Activated CD8-positive, alpha-beta T cell treated with anti-CD3 and anti-CD28 coated beads, Interleukin-2, amount 10 ng/mL, durations not matched to agents 7 days and 5 days (primary cell): ENCODE data around the gene NCOA5. TPM values are rescaled to one million over a fixed set of nuclear protein-coding genes. Genes with fewer than 3 reads are reported as not detected.

Source experiments
- ATAC-seq: fragments of 150-1000 bp; cut with Tn5 transposase; one replicate; pipeline ENCODE4 v1.10.0; 2021; ENCODE audit warnings: moderate library complexity
- CTCF ChIA-PET: fragments of 350-600 bp; sonication (Branson Sonifier 250); formaldehyde crosslinking; loops from one replicate; lab custom pipeline; 2021; ENCODE audit warnings: antibody characterized with exemption; lab: Charles Lee
- POLR2A ChIA-PET: fragments of 350-600 bp; sonication (Branson Sonifier 250); formaldehyde crosslinking; loops from one replicate; lab custom pipeline; 2021; ENCODE audit warnings: antibody characterized with exemption; lab: Charles Lee
- DNase-seq: peaks from one replicate; pipeline ENCODE4 v3.0.0-alpha.2; 2020
- H3K27ac Mint-ChIP-seq: one replicate; pipeline ENCODE4 v1.8.0; 2021; ENCODE audit warnings: mild to moderate bottlenecking, mixed read lengths
- H3K27me3 Mint-ChIP-seq: one replicate; pipeline ENCODE4 v1.8.0; 2021; ENCODE audit warnings: low read depth, mixed read lengths
- H3K36me3 Mint-ChIP-seq: one replicate; pipeline ENCODE4 v1.8.0; 2021; ENCODE audit warnings: low read depth, mixed read lengths
- H3K4me1 Mint-ChIP-seq: one replicate; pipeline ENCODE4 v1.8.0; 2021; ENCODE audit warnings: low read depth, mixed read lengths
- H3K4me3 Mint-ChIP-seq: one replicate; pipeline ENCODE4 v1.8.0; 2021; ENCODE audit warnings: mild to moderate bottlenecking, mixed read lengths
- H3K9me3 Mint-ChIP-seq: one replicate; pipeline ENCODE4 v1.8.0; 2022; ENCODE audit warnings: mixed read lengths; ENCODE audit not compliant: insufficient read depth
- total RNA-seq, 2 experiments: library from RNA; stranded (reverse); gene quantifications; one replicate each; pipeline ENCODE4 v1.2.3, GENCODE V29; 2021

NCOA5 gene
- total RNA-seq, 2 experiments from 2014 or later, result 30.3 to 30.9 TPM

- DNase-seq (no peak), ATAC-seq (no peak)
- H3K4me3 Mint-ChIP-seq, result no peak overlapping the region
- no peaks in the 10 kb centered on the region for H3K36me3 Mint-ChIP-seq
- H3K27me3 Mint-ChIP-seq, result peaks cover 14% of the 10 kb centered on the region
- H3K4me1 Mint-ChIP-seq, result no peaks in the 10 kb centered on the region
- CTCF ChIA-PET, result interaction anchor here (0.6 to 1.5 kb wide), 5 partner anchors 9 to 106 kb away, joined by 3 to 5 read pairs (median 4); no protein-coding TSS in a partner anchor
- POLR2A ChIA-PET, result interaction anchor here (0.7 kb wide), 1 partner anchor 202 kb away, joined by 3 read pairs; no protein-coding TSS in a partner anchor
- H3K27ac Mint-ChIP-seq, result no peak overlapping the region
- H3K9me3 Mint-ChIP-seq, result no peaks in the 10 kb centered on the region
Measured at GRCh38 chr20:46128310-46129151, 38.8 kb upstream of the NCOA5 start.

- Mint-ChIP-seq H3K27me3 (peaks cover 13% of the 10 kb centered on the region), H3K36me3 (no peaks in the 10 kb centered on the region), H3K9me3 (no peaks in the 10 kb centered on the region), H3K4me3 (no peak overlapping the region), H3K27ac (no peak overlapping the region), H3K4me1 (no peaks in the 10 kb centered on the region)
- POLR2A ChIA-PET, result no interaction called here
- CTCF ChIA-PET, result interaction anchor here (1.4 to 1.5 kb wide), 2 partner anchors 48 to 105 kb away, joined by 5 read pairs; no protein-coding TSS in a partner anchor
- ATAC-seq (no peak), DNase-seq (no peak)
Measured at GRCh38 chr20:46127396-46128010, 37.7 kb upstream of the NCOA5 start.

GRCh38 chr20:46126440-46127056 lies 36.8 kb upstream of the NCOA5 start:
- no peak for ATAC-seq
- Mint-ChIP-seq H3K27ac (no peak overlapping the region), H3K27me3 (peaks cover 8% of the 10 kb centered on the region), H3K9me3 (no peaks in the 10 kb centered on the region), H3K4me3 (no peak overlapping the region), H3K4me1 (no peaks in the 10 kb centered on the region), H3K36me3 (no peaks in the 10 kb centered on the region)
- ChIA-PET POLR2A (no interaction called here), CTCF (no interaction called here)
- DNase-seq, result no peak

GRCh38 chr20:46123482-46124245 lies 33.9 kb upstream of the NCOA5 start:
- Mint-ChIP-seq H3K9me3 (no peaks in the 10 kb centered on the region), H3K27me3 (peaks cover 6% of the 10 kb centered on the region), H3K27ac (no peak overlapping the region), H3K4me3 (no peak overlapping the region), H3K36me3 (no peaks in the 10 kb centered on the region), H3K4me1 (peaks cover 5% of the 10 kb centered on the region)
- ChIA-PET CTCF (no interaction called here), POLR2A (interaction anchor here (0.7 kb wide), 1 partner anchor 307 kb away, joined by 3 read pairs; no protein-coding TSS in a partner anchor)
- no peak for DNase-seq
- no peak for ATAC-seq

- POLR2A ChIA-PET, result interaction anchor here (0.7 kb wide), 1 partner anchor 308 kb away, joined by 3 read pairs; no protein-coding TSS in a partner anchor
- no peak overlapping the region for H3K27ac Mint-ChIP-seq
- H3K9me3 Mint-ChIP-seq, result no peaks in the 10 kb centered on the region
Measured at GRCh38 chr20:46122516-46123481, 33.0 kb upstream of the NCOA5 start.

GRCh38 chr20:46122071-46122470 lies 32.3 kb upstream of the NCOA5 start:
- no peak for ATAC-seq
- POLR2A ChIA-PET, result no interaction called here
- Mint-ChIP-seq H3K36me3 (no peaks in the 10 kb centered on the region), H3K9me3 (no peaks in the 10 kb centered on the region), H3K4me3 (no peak overlapping the region), H3K4me1 (peaks cover 17% of the 10 kb centered on the region), H3K27ac (no peak overlapping the region), H3K27me3 (peaks cover 8% of the 10 kb centered on the region)
- no peak for DNase-seq
- CTCF ChIA-PET, result interaction anchor here (1.5 kb wide), 1 partner anchor 34 kb away, joined by 4 read pairs; no protein-coding TSS in a partner anchor

More at GRCh38 chr20:46122516-46123481, 33.0 kb upstream of the NCOA5 start:
- H3K27me3 Mint-ChIP-seq, result peaks cover 8% of the 10 kb centered on the region
- H3K36me3 Mint-ChIP-seq, result no peaks in the 10 kb centered on the region
- CTCF ChIA-PET, result no interaction called here
- DNase-seq, result no peak
- no peak overlapping the region for H3K4me3 Mint-ChIP-seq
- H3K4me1 Mint-ChIP-seq, result peaks cover 12% of the 10 kb centered on the region
- no peak for ATAC-seq

GRCh38 chr20:46121184-46121930 lies 31.6 kb upstream of the NCOA5 start:
- Mint-ChIP-seq H3K27me3 (peaks cover 8% of the 10 kb centered on the region), H3K9me3 (no peaks in the 10 kb centered on the region), H3K4me3 (no peak overlapping the region), H3K4me1 (peaks cover 17% of the 10 kb centered on the region), H3K27ac (no peak overlapping the region), H3K36me3 (no peaks in the 10 kb centered on the region)
- ATAC-seq (no peak), DNase-seq (no peak)
- POLR2A ChIA-PET, result no interaction called here
- CTCF ChIA-PET, result interaction anchor here (1.2 to 1.5 kb wide), 2 partner anchors 8 to 33 kb away, joined by 4 read pairs; no protein-coding TSS in a partner anchor

GRCh38 chr20:46120136-46120535 lies 30.4 kb upstream of the NCOA5 start:
- Mint-ChIP-seq H3K4me1 (peaks cover 17% of the 10 kb centered on the region), H3K36me3 (no peaks in the 10 kb centered on the region), H3K4me3 (no peak overlapping the region), H3K27me3 (peaks cover 17% of the 10 kb centered on the region), H3K27ac (no peak overlapping the region), H3K9me3 (no peaks in the 10 kb centered on the region)
- CTCF ChIA-PET, result interaction anchor here (0.7 to 2.3 kb wide), 4 partner anchors 8 to 53 kb away, joined by 3 to 10 read pairs (median 4); no protein-coding TSS in a partner anchor
- POLR2A ChIA-PET, result interaction anchor here (0.6 kb wide), 1 partner anchor 179 kb away, joined by 3 read pairs; no protein-coding TSS in a partner anchor
- ATAC-seq (no peak), DNase-seq (no peak)

- no peak overlapping the region for H3K4me3 Mint-ChIP-seq
- POLR2A ChIA-PET, result no interaction called here
- CTCF ChIA-PET, result interaction anchor here (0.7 to 2.3 kb wide), 3 partner anchors 9 to 54 kb away, joined by 3 to 10 read pairs (median 4); no protein-coding TSS in a partner anchor
- H3K4me1 Mint-ChIP-seq, result peaks cover 17% of the 10 kb centered on the region
- no peak for DNase-seq
- no peaks in the 10 kb centered on the region for H3K36me3 Mint-ChIP-seq
- no peaks in the 10 kb centered on the region for H3K9me3 Mint-ChIP-seq
- H3K27me3 Mint-ChIP-seq, result peaks cover 17% of the 10 kb centered on the region
- H3K27ac Mint-ChIP-seq, result no peak overlapping the region
- no peak for ATAC-seq
Measured at GRCh38 chr20:46119547-46119946, 29.8 kb upstream of the NCOA5 start.
